GM23248 (cell line): ENCODE measurements around the gene KRT83. TPM values are rescaled to one million over a fixed set of nuclear protein-coding genes. Genes with fewer than 3 reads are reported as not detected.

Source experiments
- DNase-seq: peaks from one replicate; pipeline ENCODE4 v3.0.0-alpha.2; 2015
- H2AFZ ChIP-seq: fragments of 200-600 bp; sonication (generic); 2 replicates; pipeline ENCODE4 v1.6.1; 2016; ENCODE audit warnings: antibody characterized with exemption
- H3F3A ChIP-seq: fragments of 200-600 bp; sonication (generic); 2 replicates; pipeline ENCODE4 v1.6.1; 2016; ENCODE audit warnings: mild to moderate bottlenecking, antibody characterized with exemption, mixed run types; ENCODE audit not compliant: insufficient read depth
- H3K27ac ChIP-seq: fragments of 200-600 bp; sonication (generic); 2 replicates; pipeline ENCODE4 v1.5.1; 2016; ENCODE audit warnings: mild to moderate bottlenecking
- H3K27me3 ChIP-seq: fragments of 200-600 bp; sonication (generic); replicated peaks from 2 replicates; pipeline ENCODE4 v1.6.1; 2016; ENCODE audit warnings: mild to moderate bottlenecking; ENCODE audit not compliant: insufficient read depth
- H3K36me3 ChIP-seq: fragments of 200-600 bp; sonication (generic); 2 replicates; pipeline ENCODE4 v1.6.1; 2016; ENCODE audit warnings: low read depth, mild to moderate bottlenecking
- H3K4me1 ChIP-seq: fragments of 200-600 bp; sonication (generic); 2 replicates; pipeline ENCODE4 v1.6.1; 2016; ENCODE audit warnings: mild to moderate bottlenecking; ENCODE audit not compliant: insufficient read depth
- H3K4me2 ChIP-seq: fragments of 200-600 bp; sonication (generic); one replicate; pipeline ENCODE4 v1.6.1; 2016; ENCODE audit warnings: mild to moderate bottlenecking; ENCODE audit not compliant: unreplicated experiment
- H3K4me3 ChIP-seq: fragments of 200-600 bp; sonication (generic); 2 replicates; pipeline ENCODE4 v1.5.1; 2016; ENCODE audit warnings: mild to moderate bottlenecking
- H3K79me2 ChIP-seq: fragments of 200-600 bp; sonication (generic); 2 replicates; pipeline ENCODE4 v1.6.1; 2016; ENCODE audit warnings: mild to moderate bottlenecking; ENCODE audit not compliant: insufficient read depth
- H3K9ac ChIP-seq: fragments of 200-600 bp; sonication (generic); 2 replicates; pipeline ENCODE4 v1.6.1; 2016; ENCODE audit warnings: mild to moderate bottlenecking
- H3K9me2 ChIP-seq: fragments of 200-600 bp; sonication (generic); 2 replicates; pipeline ENCODE4 v1.6.1; 2016; ENCODE audit warnings: mixed run types, mild to moderate bottlenecking, moderate library complexity; ENCODE audit not compliant: insufficient read depth
- H3K9me3 ChIP-seq: fragments of 200-600 bp; sonication (generic); one replicate; pipeline ENCODE4 v1.6.1; 2017; ENCODE audit warnings: low read depth
- H4K20me1 ChIP-seq: fragments of 200-600 bp; sonication (generic); 2 replicates; pipeline ENCODE4 v1.6.0; 2016; ENCODE audit not compliant: insufficient read depth
- EZH2 ChIP-seq: fragments of 200-600 bp; sonication (generic); IDR thresholded peaks from 2 replicates; pipeline ENCODE4 v1.6.1; 2018; ENCODE audit warnings: antibody characterized with exemption, mild to moderate bottlenecking; ENCODE audit not compliant: insufficient read depth, poor library complexity, severe bottlenecking
- EZH2phosphoT487 ChIP-seq: fragments of 200-600 bp; sonication (generic); IDR thresholded peaks from 2 replicates; pipeline ENCODE4 v1.6.1; 2018; ENCODE audit warnings: antibody characterized with exemption, moderate library complexity, mild to moderate bottlenecking, low read depth; ENCODE audit not compliant: insufficient read depth
- WGBS, 2 experiments: methylation state at CpG; one replicate each; pipeline ENCODE4 v1.1.6; 2015 to 2017; ENCODE audit warnings: low lambda C conversion rate in 2 of 2, low coverage in 1 of 2; ENCODE audit errors: missing lambda C conversion rate in 2 of 2; 5-methylcytosine and 5-hydroxymethylcytosine counted together
- in situ Hi-C: fragments of 300-500 bp; cut with MboI; formaldehyde crosslinking; loops from 2 replicates; pipeline ENCODE4 v1.15.0; 2020
- polyA plus RNA-seq: library from polyadenylated mRNA; unstranded; fragments of >200 nt; fragmentation: Nextera tagmentation; extraction: Ambion mirVana; gene quantifications from 2 replicates; pipeline ENCODE4 v1.2.1, GENCODE V29; 2016
- total RNA-seq: library from RNA; depleted of rRNA; stranded (reverse); fragments of >200 nt; shearing (Covaris generic); gene quantifications from 2 replicates; pipeline ENCODE4 v1.2.3, GENCODE V29; 2014

Gene KRT83
- total and polyA plus RNA-seq, 2 experiments from 2014 or later: not detected

DNA sequence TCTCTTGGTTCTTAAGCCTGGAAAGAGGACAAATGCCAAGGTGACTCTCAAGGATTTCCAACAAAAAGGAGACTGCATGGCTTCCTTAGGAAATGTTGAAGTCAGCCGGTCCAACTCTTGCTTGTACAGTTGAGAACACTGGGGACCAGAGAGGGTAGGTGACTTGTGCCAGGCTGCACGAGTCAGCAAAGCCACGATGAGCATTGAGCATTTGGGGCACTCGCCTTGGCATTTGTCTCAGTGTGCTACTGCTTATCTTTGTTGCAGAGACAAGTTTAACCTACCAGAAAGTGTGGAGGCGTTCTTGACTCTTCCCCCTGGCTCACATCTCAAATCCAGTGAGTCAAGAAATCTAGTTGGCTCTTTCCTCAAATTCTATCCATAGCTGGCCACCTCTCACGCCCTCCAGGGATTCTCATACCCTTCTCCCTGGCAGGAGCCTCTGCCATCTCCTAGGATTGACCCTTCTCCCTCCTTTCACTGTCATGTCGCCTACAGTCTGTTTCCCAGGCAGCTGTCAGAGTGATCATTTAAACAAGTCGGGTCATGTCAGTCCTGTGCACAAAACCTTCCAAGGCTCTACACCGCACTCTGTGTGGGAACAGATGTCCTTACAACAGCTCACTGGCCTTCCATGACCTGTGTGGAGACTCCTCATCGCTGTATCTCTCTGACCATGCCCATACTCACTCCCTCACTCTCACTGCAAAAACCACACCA, 17.2 kb upstream of the KRT83 start:
- Histone ChIP-seq H3K9me2 (no peaks in the 10 kb centered on the region), H3K79me2 (no peaks in the 10 kb centered on the region), H3K9me3 (no peaks in the 10 kb centered on the region), H3F3A (0 out of 2 replicates have a peak, but pooled peaks cover 5% of the 10 kb centered on the region), H3K27me3 (peaks cover 26% of the 10 kb centered on the region), H4K20me1 (no peaks in the 10 kb centered on the region), H3K4me3 (no peak overlapping the region), H3K4me2 (no peak overlapping the region), H3K27ac (no peak overlapping the region), H3K9ac (no peak overlapping the region), H2AFZ (no peak overlapping the region), H3K36me3 (no peaks in the 10 kb centered on the region), H3K4me1 (no peaks in the 10 kb centered on the region)
- DNase-seq: peak; percentile 20
- 63 to 69% methylated on average over 10 of the region's 10 CpGs for WGBS, 2 experiments
- in situ Hi-C loops: no loop called here
- TF ChIP-seq EZH2: no peak
- TF ChIP-seq EZH2phosphoT487: no peak

DNA sequence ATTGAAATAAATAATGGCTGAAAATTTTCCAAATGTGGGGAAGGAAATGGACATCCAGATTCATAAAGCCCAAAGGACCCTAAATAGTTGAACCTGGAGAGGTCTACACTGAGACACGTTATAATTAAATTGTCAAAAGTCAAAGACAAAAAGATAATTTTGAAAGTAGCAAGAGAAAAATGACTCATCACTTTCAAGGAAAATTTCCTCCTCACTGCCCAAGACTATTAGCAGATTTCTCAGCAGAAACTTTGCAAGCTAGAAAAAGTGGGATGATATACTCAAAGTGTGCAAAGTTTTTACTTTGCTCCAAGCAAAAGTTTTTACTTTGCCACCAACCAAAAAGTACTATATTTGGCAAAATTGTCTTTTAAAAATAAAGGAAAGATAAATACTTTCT, 15.9 kb upstream of the KRT83 start:
- H2AFZ ChIP-seq: no peak overlapping the region
- no peaks in the 10 kb centered on the region for H3K9me2 ChIP-seq
- no peaks in the 10 kb centered on the region for H3K4me1 ChIP-seq
- no peaks in the 10 kb centered on the region for H3K36me3 ChIP-seq
- no peak overlapping the region for H3K27ac ChIP-seq
- no peak for TF ChIP-seq EZH2
- no peak for TF ChIP-seq EZH2phosphoT487
- H3K79me2 ChIP-seq: no peaks in the 10 kb centered on the region
- H3K4me2 ChIP-seq: no peak overlapping the region
- H3K27me3 ChIP-seq: peaks cover 22% of the 10 kb centered on the region
- H4K20me1 ChIP-seq: no peaks in the 10 kb centered on the region
- no peaks in the 10 kb centered on the region for H3K9me3 ChIP-seq
- H3K4me3 ChIP-seq: no peak overlapping the region
- H3F3A ChIP-seq: 0 out of 2 replicates have a peak, but pooled peaks cover 5% of the 10 kb centered on the region
- DNase-seq: peak; percentile 42
- no peak overlapping the region for H3K9ac ChIP-seq
- WGBS, 2 experiments: 30 to 33% methylated on average over 1 of the region's 1 CpG
- in situ Hi-C loops: no loop called here

GRCh38 chr12:52336641-52337040, 15.4 kb upstream of the KRT83 start:
- no peaks in the 10 kb centered on the region for H3K9me3 ChIP-seq
- WGBS, 2 experiments: 50 to 52% methylated on average over 2 of the region's 2 CpGs
- 0 out of 2 replicates have a peak, but pooled peaks cover 5% of the 10 kb centered on the region for H3F3A ChIP-seq
- H3K4me1 ChIP-seq: no peaks in the 10 kb centered on the region
- H3K27ac ChIP-seq: no peak overlapping the region
- H3K9me2 ChIP-seq: no peaks in the 10 kb centered on the region
- no peak overlapping the region for H3K4me2 ChIP-seq
- no peak overlapping the region for H3K4me3 ChIP-seq
- peaks cover 18% of the 10 kb centered on the region for H3K27me3 ChIP-seq
- no peak for DNase-seq
- in situ Hi-C loops: no loop called here
- no peaks in the 10 kb centered on the region for H4K20me1 ChIP-seq
- H3K9ac ChIP-seq: no peak overlapping the region
- no peak overlapping the region for H2AFZ ChIP-seq
- H3K79me2 ChIP-seq: no peaks in the 10 kb centered on the region
- H3K36me3 ChIP-seq: no peaks in the 10 kb centered on the region
- TF ChIP-seq EZH2: no peak
- TF ChIP-seq EZH2phosphoT487: no peak

DNA sequence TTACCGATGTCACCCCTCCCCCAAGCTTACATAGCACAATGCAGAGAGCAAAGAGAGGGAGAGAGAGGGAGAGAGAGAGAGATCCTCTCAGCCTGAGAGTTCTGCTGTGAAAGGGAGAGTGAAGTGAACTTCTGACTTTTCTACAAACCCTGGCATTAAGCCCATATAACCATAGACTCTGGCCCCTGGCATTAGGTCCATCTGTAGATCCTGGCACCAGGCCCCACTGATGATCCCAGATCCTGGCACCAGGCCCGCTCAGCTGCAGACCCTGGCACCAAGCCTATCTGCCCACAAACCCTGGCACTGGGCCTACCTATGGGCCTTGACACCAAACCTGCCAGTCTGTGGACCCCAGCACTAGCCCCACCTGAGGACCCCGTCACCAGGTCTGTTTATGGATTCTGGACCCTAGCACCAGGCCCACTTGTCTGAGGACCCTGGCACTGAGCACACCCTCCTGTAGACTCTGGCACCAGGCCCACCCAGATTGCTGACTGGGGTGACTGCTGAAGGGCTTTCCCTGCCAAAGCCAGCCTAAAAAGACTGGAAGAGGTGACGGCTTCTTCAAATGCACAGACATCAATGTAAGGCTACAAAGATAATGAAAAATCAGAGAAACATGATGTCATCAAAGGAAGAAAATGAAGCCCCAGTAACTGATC, 14.5 kb upstream of the KRT83 start:
- no peaks in the 10 kb centered on the region for H3K79me2 ChIP-seq
- no peak overlapping the region for H3K4me3 ChIP-seq
- H3F3A ChIP-seq: 0 out of 2 replicates have a peak, but pooled peaks cover 5% of the 10 kb centered on the region
- no peaks in the 10 kb centered on the region for H3K9me3 ChIP-seq
- DNase-seq: no peak
- H3K4me1 ChIP-seq: no peaks in the 10 kb centered on the region
- in situ Hi-C loops: no loop called here
- H2AFZ ChIP-seq: no peak overlapping the region
- 55 to 61% methylated on average over 4 of the region's 4 CpGs for WGBS, 2 experiments
- TF ChIP-seq EZH2phosphoT487 (no peak), EZH2 (no peak)
- H3K36me3 ChIP-seq: no peaks in the 10 kb centered on the region
- no peak overlapping the region for H3K4me2 ChIP-seq
- H3K27me3 ChIP-seq: peaks cover 15% of the 10 kb centered on the region
- no peaks in the 10 kb centered on the region for H3K9me2 ChIP-seq
- H4K20me1 ChIP-seq: no peaks in the 10 kb centered on the region
- no peak overlapping the region for H3K9ac ChIP-seq
- no peak overlapping the region for H3K27ac ChIP-seq
